GM18511 (cell line): Measurements from ENCODE around the gene TP53RK.

Source experiments
- ATAC-seq: cut with Tn5 transposase; IDR thresholded peaks from one replicate; pipeline ENCODE4 v1.9.1; 2021; ENCODE audit warnings: mild to moderate bottlenecking, moderate library complexity; ENCODE audit not compliant: unreplicated experiment

The TP53RK gene

DNA sequence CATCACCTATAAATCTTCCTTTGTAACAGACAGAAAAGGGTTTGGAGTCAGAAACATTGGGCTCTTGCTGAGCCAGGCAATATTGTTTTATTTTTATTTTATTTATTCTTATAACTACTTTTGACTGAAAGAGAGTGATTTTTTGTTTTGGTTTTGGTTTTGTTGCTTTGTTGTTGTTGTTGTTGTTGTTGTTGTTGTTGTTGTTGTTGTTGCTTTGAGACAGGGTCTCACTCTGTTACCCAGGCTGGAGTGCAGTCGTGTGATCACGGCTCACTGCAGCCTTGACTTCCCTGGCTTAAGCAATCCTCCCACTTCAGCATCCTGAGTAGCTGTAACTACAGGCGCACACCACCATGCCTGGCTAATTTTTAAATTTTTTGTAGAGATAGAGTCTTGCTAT lies 22.9 kb downstream of the TP53RK start:
- ATAC-seq = no peak

DNA sequence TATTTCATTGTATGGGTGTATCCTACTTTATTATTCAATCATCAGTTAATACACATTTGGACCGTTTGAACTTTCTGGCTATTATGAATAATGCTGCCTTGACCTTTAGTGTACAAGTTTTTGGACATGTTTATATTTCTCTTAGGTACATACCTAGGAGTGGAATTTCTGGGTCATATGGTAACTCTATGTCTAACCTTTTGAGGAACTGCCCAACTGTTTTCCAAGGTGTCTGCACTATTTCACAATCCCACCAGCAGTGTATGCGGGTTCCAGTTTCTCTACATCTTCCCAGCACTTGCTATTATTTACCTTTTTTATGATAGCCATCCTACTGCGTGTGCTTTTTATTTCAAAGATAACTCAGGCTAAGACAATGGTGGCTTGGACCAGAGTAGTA lies 23.6 kb downstream of the TP53RK start:
- no peak for ATAC-seq

DNA sequence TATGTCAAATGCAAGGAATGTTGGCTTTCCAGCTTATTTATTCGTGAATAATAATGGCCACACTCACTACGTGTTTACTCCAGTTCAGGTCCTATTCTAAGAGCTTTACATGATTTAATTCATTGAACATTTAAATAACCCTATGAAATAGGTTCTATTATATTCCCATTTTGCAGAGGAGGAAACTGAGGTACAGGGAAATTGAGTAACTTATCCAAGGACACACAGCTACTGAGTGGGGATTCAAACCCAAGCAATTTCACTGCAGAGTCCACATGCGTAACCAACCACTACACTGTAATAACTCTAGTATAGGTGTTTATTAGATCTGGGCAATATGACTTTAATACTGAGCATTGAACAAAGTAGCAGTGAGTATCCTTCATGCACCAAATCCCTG lies 25.7 kb downstream of the TP53RK start:
- ATAC-seq = no peak

DNA sequence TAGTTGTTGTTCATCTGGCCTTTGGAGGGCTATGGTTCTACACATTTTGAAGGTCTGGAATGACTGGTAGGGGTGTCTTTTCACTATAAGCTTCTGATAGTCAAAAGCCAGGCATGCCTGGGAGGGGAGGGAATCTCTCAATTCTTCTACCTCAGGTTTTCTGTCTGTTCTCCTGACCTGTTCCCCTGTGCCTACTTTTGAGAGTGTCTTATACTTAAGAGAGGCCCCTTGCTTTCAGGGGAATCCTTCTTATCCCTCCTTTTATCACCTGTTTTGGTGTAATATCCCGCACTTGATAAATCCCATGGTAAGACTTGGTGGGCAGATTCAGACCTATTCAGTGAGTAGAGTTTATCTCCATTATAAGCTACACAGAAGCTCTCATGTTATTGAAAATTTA lies 27.6 kb downstream of the TP53RK start:
- no peak for ATAC-seq

DNA sequence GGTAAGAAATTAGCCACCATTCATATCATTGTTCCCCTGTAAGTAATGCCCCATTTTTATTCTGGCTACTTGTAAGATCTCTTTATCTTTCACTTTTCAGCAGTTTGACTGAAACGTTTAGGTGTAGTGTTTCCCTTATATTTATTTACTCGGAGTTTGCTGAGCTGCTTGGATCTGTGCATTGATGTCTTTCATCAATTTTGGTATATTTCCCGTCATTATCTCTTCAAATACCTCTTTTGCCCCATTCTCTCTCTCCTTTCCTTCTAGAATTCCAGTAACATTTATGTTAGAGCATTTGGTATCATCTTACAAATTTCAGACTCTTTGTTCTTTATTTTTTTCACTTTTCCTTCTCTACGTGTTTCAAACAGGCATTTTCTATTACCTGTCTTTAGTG lies 28.8 kb downstream of the TP53RK start:
- no peak for ATAC-seq

DNA sequence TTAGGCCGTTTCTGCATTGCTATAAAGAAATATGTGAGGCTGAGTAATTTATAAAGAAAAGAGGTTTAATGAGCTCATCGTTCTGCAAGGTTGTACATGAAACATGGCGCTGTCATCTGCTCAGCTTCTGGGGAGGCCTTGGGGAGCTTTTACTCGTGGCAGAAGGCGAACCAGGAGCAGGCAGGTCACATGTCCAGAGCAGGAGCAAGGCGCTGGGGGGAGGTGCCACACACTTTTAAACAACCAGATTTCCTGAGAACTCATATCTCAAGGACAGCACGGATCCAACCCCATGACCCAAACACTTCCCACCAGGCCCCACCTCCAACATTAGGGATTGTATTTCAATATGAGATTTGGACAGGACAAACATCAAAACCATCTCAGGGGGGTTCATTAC lies 31.6 kb downstream of the TP53RK start:
- no peak for ATAC-seq

DNA sequence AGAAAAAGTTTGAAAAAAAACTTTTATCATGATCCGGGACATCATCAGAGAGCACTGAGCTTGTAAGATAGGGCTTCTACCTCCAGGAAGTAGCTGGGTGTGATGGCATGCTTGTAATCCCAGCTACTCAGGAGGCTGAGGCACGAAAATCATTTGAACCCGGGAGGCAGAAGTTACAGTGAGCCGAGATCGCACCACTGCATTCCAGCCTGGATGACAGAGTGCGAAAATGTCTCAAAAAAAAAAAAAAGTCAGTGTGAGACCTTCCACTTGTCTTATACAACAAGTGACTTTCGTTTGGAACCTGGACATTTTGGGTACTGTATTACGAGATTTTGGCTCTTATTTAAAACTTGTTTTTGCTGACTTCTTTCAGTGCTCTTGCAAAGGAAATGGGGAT lies 32.1 kb downstream of the TP53RK start:
- no peak for ATAC-seq

DNA sequence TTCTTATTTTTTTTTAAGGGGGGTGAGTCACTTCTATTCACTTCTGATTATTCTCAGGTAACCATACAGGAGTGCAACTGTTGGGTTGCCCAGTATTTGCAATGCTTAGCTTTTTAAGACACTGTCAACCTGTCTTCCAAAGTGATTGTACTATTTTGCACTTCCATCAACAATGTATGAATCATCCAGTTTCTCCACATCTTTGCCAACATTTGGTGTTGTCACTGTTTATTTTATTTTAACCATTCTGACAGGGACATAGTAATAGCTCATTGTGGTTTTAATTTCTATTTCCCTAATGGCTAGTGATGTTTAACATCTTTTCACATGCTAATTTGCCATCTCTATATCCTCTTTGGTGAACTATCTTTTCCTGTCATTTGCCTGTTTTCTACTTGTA lies 36.5 kb downstream of the TP53RK start:
- ATAC-seq = no peak

DNA sequence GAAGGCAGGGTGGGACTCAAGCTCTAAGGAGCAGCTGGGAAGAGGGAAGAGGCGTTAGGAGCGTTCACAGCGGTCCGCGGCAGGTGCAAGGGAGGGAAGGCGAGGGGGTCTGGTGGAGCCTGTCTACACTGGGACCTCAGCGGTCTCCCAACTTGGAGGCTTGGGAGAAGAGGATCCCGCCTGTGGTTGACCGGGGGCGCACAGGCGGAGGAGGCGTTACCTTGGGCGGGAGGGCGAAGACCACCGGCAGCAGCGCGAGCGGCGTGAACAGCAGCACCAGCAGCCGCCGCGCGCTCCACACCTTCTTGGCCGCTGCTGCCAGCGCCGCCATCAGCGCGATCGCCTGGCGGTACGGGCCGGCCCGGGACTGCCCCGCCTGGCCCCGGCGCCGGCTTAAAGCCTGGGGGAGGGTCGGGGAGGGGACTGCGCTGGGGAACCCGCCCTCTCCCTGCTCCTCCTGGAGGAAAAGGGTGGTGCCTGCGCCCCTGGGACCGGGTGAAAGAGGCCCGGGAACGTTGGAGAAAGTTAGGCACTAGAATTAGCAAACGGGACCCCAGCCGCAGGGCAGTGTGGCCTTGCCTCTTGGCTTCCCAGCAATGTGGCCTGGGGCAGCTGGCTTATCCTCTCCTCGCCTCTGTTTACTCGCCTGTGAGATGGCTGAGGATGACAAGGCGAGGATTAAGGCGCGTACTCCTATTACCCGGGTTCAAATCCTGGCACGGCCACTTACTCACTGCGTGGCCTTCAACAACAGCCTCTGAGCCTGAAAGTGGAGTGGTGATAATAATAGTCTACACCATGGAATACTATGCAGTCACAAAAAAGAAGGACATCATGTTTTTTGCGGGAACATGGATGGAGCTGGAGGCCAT lies 37.9 kb downstream of the TP53RK start, which contains the start of gene SLC13A3:
TSS of gene SLC13A3 (minus strand) at position 369 of the 872 bp plus-strand sequence. CDS start at position 331, 38 bp downstream.
- no peak for ATAC-seq

DNA sequence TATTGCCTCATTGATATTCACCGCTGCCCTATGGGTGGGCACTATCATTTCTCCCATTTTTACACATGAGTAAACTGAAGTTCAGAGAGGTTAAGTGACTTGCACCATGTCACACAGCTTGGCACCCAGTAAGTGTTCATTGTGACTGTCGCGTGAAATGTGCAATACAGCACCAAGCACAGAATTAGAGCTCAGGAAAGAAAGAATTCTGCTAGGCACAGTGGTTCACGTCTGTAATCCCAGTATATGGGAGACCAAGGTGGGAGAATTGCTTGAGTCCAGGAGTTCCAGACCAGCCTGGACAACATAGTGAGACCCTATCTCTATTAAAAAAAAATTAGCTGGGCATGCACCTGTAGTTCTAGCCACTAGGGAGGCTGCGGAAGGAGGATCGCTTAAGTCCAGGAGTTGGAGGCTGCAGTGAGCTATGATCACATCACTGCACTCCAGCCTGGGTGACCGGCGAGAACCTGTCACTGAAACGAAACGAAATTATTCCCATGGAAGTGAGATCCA lies 38.6 kb downstream of the TP53RK start:
- no peak for ATAC-seq

DNA sequence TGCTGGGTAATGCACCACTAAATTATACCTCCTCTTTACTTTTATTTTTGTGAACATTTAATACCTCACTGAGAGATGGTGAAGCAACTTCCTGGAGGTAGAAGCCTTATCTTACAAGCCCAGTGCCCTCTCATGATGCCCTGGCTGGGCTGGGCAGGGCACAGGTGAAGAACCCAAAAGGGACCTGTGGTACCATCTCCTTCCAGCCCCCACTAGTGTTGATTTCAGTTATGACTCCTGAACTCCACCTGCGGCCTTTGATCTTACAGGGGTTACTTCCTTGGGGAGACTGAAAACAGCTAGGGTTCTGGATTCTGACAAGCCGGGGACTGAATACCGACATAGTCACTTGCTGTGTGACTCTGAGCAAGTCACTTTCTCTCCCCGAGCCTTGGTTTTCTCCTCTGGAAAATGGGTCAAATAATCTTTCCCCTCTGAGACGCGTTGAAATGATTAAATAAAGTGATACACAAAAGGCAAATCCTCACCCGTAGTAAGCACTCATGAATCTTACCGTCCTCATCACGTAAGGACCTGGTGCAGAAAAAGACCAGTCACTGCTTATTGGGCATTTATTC lies 39.2 kb downstream of the TP53RK start:
- no peak for ATAC-seq

DNA sequence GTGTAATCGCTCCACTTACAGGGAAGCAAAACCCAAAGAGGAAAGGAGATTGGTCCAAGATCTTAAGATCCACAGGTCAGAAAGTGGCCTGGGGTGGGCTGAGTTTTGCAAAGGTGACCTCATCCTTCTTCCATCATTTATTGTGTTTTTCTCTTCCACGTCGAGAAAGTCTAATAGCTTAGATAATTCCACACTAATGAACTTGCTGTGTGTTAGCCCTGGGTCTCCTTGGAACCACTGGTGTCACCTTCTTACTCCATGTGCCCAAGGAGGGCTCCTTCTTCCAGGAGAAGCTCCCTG lies 39.6 kb downstream of the TP53RK start:
- no peak for ATAC-seq

DNA sequence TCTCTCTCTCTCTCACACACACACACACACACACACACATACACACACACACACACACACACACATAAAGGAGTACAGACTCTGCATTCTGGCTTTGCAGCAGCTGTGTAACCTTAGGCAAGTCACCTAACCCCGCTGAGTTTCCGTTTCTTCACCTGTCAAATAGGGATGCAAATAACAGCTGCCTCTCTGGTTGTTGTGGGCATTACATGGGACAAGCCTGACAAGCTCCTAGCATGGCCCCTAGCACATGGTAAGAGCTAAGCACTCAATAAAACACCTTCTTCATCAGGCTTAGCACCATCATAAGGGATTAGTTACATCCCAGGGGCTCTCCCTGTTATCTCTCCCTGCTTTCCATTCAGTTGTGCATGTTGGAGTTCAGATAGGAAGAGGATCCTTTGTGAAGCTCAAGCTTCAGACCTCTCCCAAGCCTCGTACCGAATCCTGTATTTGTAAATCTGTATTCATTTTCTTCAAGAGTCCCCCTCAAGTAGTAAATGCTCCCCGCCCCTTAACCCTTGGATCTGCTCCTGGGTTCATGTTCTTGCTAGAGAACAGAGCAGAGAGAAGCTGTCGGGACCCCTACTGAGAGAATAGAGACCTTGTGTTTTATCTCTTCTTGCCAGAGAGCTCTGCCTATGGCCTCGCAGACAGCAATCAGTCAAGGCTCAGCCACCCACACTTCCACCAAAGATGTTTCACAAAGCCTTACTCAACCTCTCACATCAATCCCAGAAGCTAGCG lies 40.2 kb downstream of the TP53RK start:
- ATAC-seq = no peak

DNA sequence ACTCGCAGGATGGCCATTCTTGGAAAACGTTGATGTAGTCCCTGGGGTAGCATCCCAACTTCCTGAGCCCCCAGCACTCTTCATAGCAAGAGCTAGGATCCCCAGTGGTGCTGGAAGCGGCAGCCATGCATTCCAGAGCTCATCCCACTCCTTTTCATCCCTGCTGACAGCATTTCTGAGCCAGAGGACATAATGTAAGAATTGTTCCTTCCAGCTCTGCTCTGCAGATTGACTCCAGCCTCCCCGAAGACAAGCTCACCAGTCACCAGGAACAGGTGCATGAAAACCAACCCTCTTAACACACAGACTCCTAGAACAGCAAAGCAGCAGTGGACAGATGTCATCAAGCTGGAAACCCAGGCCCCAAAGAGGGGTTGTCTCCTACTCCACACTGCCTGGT lies 41.8 kb downstream of the TP53RK start:
- ATAC-seq = no peak

DNA sequence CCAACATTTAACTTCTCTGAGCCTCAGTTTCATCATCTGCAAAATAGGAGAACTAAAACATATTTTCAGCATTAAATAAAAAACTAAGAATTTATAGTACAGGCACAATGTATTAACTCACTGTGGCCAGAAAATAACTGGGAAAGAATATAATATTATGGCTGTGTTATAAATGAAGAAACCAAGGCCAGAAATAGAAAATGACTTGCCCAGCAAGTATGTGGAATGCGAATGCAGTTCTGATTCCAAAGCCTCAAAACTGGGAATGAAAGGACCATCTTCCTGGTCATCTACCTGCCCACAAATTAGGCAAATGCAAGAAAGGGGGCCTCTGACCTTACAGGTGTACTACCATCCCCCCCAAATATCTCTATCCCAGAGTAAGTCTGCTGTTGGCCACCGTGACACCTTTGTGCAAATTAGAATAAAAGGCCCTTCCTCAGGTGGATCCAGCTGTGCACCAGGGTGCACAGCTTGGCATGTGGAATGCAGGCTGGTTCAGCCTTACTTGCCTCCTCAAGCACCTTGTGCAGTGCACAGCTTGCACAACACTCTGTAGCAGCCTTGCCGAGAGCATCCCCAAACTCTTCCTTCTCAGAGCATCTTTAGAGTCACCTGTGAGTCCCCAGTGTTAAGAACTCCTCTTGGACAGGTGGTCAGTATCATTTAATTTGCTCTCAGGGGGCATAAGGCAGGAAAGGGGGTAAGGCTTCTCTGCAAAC lies 42.4 kb downstream of the TP53RK start:
- no peak for ATAC-seq

DNA sequence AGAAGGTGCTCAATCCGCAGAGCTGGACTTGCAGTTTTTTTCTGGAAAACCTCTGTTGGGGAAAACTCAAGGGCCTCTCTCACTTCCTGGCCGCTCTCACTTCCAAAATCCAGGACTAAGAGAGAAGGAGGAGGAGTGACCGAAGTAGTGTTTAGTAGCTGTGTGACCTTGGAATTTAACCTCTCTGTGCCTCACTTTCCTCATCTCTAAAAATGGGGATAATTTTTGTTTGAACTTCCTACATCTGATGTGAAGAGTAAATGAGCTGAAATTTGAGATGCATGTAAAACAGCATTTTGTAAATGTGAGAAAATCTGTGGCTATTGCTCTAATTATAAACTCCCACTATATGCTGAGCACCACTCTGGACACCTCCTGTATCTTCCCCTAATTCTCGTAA lies 43.1 kb downstream of the TP53RK start:
- ATAC-seq = no peak

DNA sequence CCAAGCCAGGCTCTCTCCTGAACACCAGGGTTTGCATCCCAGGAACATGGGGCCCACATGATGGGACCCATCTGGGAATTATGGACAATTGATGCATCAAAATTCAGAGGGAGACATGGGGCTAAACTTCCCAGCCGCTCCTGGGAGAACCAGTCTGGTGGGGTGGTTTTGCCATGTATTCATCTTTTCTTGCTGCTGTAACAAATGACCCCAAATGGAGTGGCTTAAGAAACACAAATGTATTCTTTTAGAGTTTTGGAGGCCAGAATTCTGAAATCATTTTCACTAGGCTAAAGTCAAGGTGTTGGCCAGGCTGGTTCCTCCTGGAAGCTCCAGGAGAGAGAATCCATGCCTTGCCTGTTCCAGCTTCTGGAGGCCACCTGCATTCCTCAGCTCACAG lies 44.5 kb downstream of the TP53RK start:
- no peak for ATAC-seq

DNA sequence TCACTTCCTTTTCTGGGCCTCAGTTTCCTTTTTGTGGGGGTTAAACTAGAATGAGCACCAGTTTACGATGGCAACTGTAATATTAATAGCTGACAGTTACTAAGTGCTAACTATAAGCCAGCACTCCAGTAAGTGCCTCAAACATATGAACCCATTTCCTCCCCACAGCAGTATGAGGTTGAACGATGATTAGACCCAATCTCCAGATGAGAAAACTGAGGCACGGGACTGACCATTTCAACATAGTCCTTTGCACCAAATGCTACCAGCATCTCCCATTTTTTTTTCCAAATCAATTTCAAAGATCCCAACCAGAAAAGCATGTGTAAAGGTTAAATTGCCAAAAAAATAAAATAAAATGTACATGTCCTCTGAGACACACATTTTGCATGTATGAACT lies 45.1 kb downstream of the TP53RK start:
- no peak for ATAC-seq

DNA sequence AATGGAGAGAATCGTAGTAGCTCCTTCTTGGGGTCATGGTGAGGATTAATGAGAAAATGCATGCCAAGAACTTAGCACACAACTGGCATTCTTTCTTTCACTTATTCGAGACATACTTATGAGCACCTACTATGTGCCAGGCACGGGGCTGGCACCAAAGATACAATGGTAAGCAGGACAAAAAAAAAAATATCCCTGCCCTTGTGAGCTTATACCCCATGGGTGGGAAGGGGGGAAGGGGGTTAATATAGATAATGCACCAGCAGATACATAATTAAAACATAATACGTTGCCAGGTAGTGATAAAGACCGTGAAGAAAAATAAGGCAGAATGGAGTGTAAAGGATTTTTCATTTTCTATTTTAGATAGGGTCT lies 46.3 kb downstream of the TP53RK start:
- ATAC-seq = no peak

DNA sequence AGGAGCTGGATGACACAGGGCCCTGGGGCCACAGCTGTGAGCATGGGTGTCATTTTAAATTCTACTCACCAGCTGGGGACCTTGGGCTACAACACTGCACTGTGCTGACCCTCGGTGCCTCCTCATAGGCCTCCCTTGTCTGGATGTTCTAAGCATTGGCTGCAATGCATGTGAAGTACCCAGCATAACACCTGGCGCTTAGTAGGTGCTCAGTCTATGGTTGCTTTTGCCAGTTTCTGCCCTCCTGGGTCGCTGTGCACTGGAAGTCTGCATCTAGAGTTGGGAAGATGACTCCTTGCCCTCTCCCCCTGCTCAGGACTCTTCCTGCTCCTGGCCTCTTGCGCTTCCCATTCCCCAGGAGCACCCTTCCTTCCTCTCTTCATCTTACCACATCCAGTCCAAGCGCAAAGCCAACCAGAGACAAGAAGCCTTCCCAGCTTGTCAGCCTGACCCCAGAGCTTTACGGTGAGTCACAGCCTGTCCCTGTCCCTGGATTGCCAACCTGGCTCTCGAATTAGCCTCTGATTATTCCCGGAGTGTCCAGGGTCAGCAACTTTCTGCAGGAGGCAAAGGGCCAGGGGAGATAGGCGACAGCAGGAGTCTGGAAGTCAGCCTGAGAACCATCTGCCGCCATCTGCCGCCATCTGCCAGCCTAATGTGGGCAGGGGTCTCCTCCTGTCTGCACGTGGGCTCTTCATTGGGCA lies 46.8 kb downstream of the TP53RK start:
- no peak for ATAC-seq

DNA sequence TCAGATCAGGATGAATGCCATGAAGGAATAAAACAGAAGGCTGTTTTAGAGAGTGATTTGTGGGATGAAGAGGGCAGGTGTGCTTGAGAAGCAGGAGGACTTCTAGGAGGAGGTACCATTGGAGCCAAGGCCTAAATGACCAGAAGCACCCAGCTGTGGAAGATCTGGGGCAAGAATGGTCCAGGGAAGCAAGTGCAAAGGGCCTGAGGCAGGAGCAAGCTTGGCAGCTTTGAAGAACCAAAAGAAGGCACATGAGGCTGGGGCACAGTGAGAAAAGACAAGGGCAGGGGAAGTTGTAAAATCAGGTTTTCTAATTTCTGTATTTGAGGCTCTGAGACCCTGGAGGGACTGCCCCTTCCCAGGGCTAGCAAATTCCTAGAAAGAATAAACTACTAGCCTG lies 47.8 kb downstream of the TP53RK start:
- no peak for ATAC-seq
